Measurements from ENCODE around the gene SLC17A7. TPM values are rescaled to one million over a fixed set of nuclear protein-coding genes. Genes with fewer than 3 reads are reported as not detected.

SLC17A7 gene
- total RNA-seq, 4 donors from 2014 or later, result 1.1 to 1.7 (median 1.2) TPM

- no peak for ATAC-seq
- 50 to 51% methylated on average over 4 to 6 of the region's 7 CpGs for WGBS, 2 donors (ENCODE audit: low coverage in 1 of 2)
- no peak for TF ChIP-seq EP300 (IDR thresholded peaks at IDR 0.05)
- TF ChIP-seq, protein P1, sequence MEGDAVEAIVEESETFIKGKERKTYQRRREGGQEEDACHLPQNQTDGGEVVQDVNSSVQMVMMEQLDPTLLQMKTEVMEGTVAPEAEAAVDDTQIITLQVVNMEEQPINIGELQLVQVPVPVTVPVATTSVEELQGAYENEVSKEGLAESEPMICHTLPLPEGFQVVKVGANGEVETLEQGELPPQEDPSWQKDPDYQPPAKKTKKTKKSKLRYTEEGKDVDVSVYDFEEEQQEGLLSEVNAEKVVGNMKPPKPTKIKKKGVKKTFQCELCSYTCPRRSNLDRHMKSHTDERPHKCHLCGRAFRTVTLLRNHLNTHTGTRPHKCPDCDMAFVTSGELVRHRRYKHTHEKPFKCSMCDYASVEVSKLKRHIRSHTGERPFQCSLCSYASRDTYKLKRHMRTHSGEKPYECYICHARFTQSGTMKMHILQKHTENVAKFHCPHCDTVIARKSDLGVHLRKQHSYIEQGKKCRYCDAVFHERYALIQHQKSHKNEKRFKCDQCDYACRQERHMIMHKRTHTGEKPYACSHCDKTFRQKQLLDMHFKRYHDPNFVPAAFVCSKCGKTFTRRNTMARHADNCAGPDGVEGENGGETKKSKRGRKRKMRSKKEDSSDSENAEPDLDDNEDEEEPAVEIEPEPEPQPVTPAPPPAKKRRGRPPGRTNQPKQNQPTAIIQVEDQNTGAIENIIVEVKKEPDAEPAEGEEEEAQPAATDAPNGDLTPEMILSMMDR (IDR thresholded peaks at IDR 0.05), result no peak
- TF ChIP-seq POLR2A (IDR thresholded peaks at IDR 0.05), result no peak
- no peak for TF ChIP-seq POLR2AphosphoS5 (IDR thresholded peaks at IDR 0.05)
Observed at GRCh38 chr19:49425178-49425577, 16.1 kb downstream of the SLC17A7 start, which contains the start of gene GFY. Gene GFY, plus strand, starts transcription at chr19:49425388. Its CDS starts 1,043 bp downstream, at chr19:49426431.

DNA sequence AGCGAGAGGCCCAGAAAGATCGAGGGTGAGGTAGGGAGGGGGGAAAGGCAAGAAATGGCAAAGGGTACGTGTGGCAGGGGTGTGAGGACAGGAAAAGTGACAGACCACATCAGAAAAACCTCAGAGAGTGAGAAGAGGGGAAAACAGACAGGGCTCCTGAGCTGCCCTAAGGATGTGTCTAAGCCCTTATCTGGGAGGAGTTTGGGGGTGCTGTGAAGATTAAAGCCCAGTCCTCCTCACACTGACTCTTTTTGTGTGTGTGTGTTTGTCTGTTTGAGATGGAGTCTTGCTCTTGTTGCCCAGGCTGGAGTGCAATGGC, 17.4 kb downstream of the SLC17A7 start:
- H3K9me3 ChIP-seq, result no peaks in the 10 kb centered on the region
- no peak overlapping the region for H3K27ac ChIP-seq
- 3 to 18% methylated on average over 3 of the region's 3 CpGs for WGBS, 2 donors (ENCODE audit: low coverage in 1 of 2)
- TF ChIP-seq POLR2AphosphoS5 (IDR thresholded peaks at IDR 0.05) (no peak), EP300 (IDR thresholded peaks at IDR 0.05) (no peak), POLR2A (IDR thresholded peaks at IDR 0.05) (no peak)
- TF ChIP-seq, protein P1 (IDR thresholded peaks at IDR 0.05), result no peak
- H3K4me3 ChIP-seq, result no peak overlapping the region
- ATAC-seq, result no peak
- no peaks in the 10 kb centered on the region for H3K36me3 ChIP-seq
- peaks cover 0 to 48% (median 32%) of the 10 kb centered on the region in 3 donors for H3K4me1 ChIP-seq
- H3K27me3 ChIP-seq, result peaks cover 100% of the 10 kb centered on the region

More at GRCh38 chr19:49425178-49425577, 16.1 kb downstream of the SLC17A7 start, which contains the start of gene GFY:
- no peaks in the 10 kb centered on the region for H3K36me3 ChIP-seq
- no peak within 1 kb of the TSS for H3K27ac ChIP-seq
- peaks cover 100% of the 10 kb centered on the region for H3K27me3 ChIP-seq
- H3K9me3 ChIP-seq, result no peaks in the 10 kb centered on the region
- H3K4me3 ChIP-seq, result no peak within 1 kb of the TSS
- H3K4me1 ChIP-seq, result peaks cover 0 to 48% (median 32%) of the 10 kb centered on the region in 3 donors

GRCh38 chr19:49423071-49423984, 18.0 kb downstream of the SLC17A7 start, which contains the start of gene PTH2:
Gene PTH2, minus strand, starts transcription at chr19:49423441. Its CDS starts 102 bp downstream, at chr19:49423339.
- Histone ChIP-seq H3K27ac (no peak within 1 kb of the TSS), H3K4me3 (peak within 1 kb of the TSS in 1 of 2 donors; percentile 15), H3K4me1 (peaks cover 0 to 43% (median 29%) of the 10 kb centered on the region in 3 donors), H3K36me3 (no peaks in the 10 kb centered on the region), H3K9me3 (no peaks in the 10 kb centered on the region), H3K27me3 (peaks cover 100% of the 10 kb centered on the region)
- no peak for ATAC-seq
- TF ChIP-seq POLR2AphosphoS5 (IDR thresholded peaks at IDR 0.05) (no peak), POLR2A (IDR thresholded peaks at IDR 0.05) (no peak), EP300 (IDR thresholded peaks at IDR 0.05) (no peak)
- TF ChIP-seq, protein P1 (IDR thresholded peaks at IDR 0.05), result no peak
- WGBS, 2 donors (ENCODE audit: low coverage in 1 of 2), result 7 to 15% methylated on average over 12 to 22 of the region's 42 CpGs

GRCh38 chr19:49422407-49423070, 18.8 kb downstream of the SLC17A7 start:
- Histone ChIP-seq H3K27me3 (peaks cover 100% of the 10 kb centered on the region), H3K36me3 (no peaks in the 10 kb centered on the region), H3K9me3 (no peaks in the 10 kb centered on the region), H3K4me3 (peak overlapping the region in 1 of 2 donors; percentile 15), H3K27ac (no peak overlapping the region), H3K4me1 (peaks cover 0 to 36% (median 23%) of the 10 kb centered on the region in 3 donors)
- peak; percentile 65 for ATAC-seq
- no peak for TF ChIP-seq POLR2AphosphoS5 (IDR thresholded peaks at IDR 0.05)
- TF ChIP-seq, protein P1 (IDR thresholded peaks at IDR 0.05), result peak in 2 of 4 experiments; percentile 41 to 54
- WGBS, 2 donors (ENCODE audit: low coverage in 1 of 2), result 3 to 5% methylated on average over 14 to 30 of the region's 58 CpGs
